Spleen (tissue), 7 donors: ENCODE measurements around the gene RNF150.

ENCODE experiments used
- POLR2A ChIP-seq, 3 donors: fragments of 450-650 bp; IDR thresholded peaks; one replicate each; pipeline ENCODE4 v1.5.1; 2017; ENCODE audit warnings: antibody characterized with exemption in 3 of 3, mild to moderate bottlenecking in 1 of 3
- TF ChIP-seq, protein P1 (sequence below), 11 experiments: fragments of 200-600 bp in 7 of 11; fragments of 450-650 bp in 4 of 11; sonication (generic) in 4 of 11; IDR thresholded peaks in 8 of 11; conservative IDR thresholded peaks in 3 of 11; 1 replicate in 7 of 11; 2 replicates in 4 of 11; pipeline versions ENCODE4 v1.4.0 to v1.8.0; 2016 to 2021; ENCODE audit warnings: antibody characterized with exemption in 11 of 11, inconsistent platforms in 4 of 11, mild to moderate bottlenecking in 1 of 11
- donor health status: DM: no; HTN: no; CAD: no; lungs with moderate emphysema.
- donor health status: DM: no; HTN: no; CAD: no.
- donor health status: DM: no; HTN: no; CAD: no.

- TF ChIP-seq, protein P1, sequence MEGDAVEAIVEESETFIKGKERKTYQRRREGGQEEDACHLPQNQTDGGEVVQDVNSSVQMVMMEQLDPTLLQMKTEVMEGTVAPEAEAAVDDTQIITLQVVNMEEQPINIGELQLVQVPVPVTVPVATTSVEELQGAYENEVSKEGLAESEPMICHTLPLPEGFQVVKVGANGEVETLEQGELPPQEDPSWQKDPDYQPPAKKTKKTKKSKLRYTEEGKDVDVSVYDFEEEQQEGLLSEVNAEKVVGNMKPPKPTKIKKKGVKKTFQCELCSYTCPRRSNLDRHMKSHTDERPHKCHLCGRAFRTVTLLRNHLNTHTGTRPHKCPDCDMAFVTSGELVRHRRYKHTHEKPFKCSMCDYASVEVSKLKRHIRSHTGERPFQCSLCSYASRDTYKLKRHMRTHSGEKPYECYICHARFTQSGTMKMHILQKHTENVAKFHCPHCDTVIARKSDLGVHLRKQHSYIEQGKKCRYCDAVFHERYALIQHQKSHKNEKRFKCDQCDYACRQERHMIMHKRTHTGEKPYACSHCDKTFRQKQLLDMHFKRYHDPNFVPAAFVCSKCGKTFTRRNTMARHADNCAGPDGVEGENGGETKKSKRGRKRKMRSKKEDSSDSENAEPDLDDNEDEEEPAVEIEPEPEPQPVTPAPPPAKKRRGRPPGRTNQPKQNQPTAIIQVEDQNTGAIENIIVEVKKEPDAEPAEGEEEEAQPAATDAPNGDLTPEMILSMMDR (IDR thresholded peaks at IDR 0.05 in 8 of 11, conservative IDR thresholded peaks at IDR 0.05 in 3 of 11), result no peak
- no peak for TF ChIP-seq POLR2A (IDR thresholded peaks at IDR 0.05)
Measured at GRCh38 chr4:141102367-141102766, 30.9 kb downstream of the RNF150 start.
